NCI-H1694 (cell line): ENCODE data around the gene PEX14.

ENCODE experiments used
- DNase-seq: peaks from one replicate; lab custom pipeline; 2025; lab: John Stamatoyannopoulos, UW

PEX14 gene

DNA sequence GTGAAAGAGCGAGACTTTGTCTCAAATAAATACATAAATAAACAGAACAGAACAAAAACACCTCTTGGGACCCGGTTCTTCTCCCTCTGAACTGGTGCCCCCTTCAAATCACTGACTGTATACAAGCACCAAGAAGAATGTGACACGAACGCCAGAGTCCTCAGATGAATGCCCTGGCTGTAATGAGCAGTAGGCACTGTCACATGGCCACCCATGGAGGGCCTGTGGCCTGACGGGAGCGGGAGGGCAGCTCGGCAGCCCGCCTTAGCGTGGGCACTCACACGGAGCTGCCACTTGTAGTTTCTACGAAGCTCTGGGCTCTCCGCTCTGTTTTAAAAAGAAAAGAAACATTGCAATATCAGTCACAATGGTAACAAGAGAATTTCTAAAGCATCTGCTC, 146.0 kb downstream of the PEX14 start:
- no peak for DNase-seq

DNA sequence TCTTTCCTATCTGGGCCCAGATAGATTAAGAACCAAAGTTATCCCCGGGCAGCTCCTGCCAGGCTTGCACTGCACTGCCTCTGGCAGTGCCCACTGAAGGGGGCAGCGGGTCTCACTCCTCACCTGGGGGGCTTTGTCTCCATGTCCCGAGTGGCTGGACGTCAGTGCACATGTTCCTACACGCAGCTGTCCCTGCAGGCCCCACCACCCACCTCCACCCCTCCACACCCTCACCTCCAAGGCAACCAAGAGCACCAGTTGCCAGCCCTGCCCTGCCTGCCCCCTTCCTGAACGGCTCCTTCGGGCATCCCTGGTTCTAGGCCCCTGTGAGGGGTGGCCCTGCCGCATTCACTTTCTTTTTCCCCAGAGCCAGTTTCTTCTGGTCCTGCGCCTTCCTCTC, 147.2 kb downstream of the PEX14 start:
- DNase-seq, result no peak

DNA sequence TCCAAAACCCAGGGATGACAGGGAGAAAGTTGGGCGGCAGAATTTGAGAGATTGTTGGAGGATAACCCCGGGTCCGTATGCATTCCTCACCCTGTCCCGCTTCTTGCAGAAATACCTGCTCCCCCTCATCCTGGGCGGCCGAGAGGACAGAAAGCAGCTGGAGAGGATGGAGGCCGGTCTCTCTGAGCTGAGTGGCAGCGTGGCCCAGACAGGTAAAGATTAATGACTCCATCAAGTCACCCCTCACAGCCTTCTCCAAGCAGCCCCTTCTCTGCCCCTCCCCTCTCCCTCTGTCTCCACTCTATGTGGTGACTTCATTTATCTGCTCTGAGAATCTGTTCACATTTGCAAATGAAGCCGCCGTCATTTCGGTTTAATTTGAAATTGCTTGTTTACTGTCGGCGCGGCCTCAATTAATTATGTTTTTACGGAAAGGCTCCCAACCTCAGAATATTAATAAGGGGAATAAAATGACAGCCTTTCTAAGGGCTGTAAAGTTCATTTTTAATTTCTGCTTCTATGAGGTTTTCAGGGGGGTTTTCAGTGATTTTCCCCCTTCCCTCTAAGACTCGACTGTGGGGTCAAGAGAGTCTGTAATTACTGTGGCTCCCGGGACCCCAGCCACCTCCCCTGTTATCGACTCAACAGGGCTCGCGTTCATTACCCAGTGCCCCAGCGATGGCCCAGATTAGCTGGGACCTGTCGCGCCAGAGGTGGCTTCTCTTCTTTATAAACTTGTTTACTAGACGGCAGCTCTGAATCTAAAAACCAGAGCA, 148.3 kb downstream of the PEX14 start:
- DNase-seq, result no peak

DNA sequence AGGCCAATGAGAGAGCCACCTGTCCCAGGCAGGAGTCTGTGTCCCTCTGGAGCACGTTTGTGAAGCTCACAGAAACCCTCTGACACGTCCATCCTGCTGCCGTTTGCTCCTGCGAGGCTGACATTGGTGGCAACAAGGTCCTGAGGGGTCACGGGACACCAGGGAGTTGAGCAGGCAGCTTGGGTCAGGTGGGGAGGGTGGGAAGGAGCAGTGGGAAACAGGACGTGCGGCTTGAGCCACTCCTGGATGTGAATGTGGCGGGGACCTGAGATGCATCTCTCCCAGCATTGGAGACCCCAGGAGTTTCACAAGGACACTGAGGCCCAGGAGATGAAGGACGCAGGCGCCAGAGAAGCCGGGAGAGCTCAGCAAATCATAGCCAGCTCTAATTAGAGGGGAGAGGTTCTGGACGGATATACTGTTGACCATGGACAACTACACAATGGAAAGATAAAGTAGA, 149.0 kb downstream of the PEX14 start:
- no peak for DNase-seq

DNA sequence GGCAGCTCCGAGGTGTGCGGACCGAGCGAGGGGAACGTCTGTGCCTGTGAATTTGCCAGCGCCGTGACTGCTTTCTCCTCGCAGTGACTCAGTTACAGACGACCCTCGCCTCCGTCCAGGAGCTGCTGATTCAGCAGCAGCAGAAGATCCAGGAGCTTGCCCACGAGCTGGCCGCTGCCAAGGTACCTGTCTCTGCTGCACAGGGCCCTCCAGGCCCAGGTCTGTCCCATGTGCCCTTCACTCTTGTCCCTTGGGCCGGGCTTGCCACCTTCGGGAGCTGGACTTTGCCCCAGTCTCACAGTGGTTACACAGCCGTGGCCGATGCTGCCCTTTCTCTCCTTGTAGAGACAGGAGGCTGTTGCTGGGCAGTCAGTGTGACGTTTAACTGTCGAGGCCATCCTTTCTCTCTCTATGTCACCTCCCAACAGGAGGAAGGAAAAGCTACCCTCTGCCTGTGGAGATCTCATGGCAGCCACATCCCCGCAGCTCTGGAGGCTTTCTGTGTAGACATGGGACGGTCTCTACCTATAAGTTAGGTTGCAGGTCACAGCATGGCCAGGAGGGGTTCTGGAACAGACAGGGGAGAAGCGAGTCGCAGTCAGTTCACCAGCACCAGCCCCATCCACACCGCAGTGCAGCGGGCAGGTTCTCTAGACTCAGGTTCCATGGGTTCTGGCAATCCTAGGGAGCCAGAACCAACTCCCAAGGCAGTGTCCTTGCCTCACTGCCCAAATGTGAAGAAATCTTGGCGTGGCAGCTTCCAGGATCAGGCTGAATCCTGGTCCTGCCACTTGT, 149.7 kb downstream of the PEX14 start:
- DNase-seq, result no peak

DNA sequence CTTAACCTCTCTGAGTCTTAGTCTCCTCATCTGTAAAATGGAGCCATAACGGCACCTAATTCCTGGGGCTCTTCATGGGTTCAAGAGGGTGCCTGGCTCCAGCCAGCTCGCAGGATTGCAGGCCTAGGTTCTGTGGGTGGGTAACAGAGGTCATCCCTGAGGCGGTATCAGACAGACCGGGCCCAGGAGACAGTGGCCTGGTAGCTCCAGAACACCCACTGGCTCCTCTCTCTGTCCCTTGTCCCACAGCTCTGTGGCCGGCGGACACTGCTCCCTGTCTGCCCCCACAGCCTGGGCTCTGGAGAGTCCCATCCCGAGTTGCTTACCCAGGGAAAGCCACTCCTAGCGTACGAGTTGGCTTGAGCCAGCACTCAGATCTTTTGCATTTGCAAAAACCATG, 150.3 kb downstream of the PEX14 start:
- no peak for DNase-seq

DNA sequence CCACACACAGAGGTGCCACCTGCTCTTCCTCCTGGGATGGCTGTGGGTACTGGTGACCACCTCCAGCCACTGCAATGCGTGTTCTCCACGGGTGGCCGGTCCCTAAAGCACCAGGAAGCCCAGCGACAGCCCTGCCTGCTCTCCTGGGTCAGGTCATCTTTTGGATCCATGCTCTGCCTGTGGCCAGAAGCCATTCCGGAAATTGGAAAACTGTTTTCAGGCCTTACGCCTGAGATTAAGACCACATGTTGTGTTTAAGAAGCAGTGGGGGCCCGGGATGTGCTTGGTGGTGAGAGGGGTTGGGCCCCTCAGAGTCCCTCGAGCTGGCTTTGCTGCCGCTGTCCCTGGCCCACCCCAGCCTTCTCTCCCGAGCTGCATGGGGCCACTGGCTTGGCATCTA, 150.8 kb downstream of the PEX14 start:
- no peak for DNase-seq

DNA sequence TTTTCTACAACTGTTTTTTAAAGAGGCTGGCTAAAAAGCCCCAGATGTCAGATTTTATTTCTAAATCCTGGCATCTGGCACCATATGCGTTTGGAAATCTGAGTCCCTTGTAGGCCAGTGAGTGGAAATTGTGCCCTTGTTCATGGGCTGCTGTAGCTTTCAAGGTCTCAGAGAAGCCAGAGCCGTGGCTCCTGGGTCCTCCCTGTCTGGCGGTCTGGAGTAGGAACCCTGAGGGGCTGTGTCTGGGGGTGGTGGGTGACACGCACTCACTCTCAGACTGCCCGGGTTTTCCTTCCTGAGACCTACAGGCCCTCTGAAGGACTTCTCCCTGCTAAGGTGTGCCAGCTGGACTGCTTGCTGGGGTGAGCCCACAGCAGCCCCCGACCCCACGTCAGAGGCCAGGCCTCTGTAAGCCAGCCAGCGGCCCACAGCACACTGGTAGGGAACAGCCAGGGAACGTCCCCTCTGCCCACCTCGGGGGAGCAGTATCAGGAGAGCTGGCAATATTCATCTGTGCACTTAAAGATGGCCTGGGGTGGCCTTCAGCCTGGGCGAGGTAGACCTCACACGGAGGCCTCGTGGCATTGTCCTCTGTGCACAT, 151.5 kb downstream of the PEX14 start:
- DNase-seq, result peak; percentile 38

DNA sequence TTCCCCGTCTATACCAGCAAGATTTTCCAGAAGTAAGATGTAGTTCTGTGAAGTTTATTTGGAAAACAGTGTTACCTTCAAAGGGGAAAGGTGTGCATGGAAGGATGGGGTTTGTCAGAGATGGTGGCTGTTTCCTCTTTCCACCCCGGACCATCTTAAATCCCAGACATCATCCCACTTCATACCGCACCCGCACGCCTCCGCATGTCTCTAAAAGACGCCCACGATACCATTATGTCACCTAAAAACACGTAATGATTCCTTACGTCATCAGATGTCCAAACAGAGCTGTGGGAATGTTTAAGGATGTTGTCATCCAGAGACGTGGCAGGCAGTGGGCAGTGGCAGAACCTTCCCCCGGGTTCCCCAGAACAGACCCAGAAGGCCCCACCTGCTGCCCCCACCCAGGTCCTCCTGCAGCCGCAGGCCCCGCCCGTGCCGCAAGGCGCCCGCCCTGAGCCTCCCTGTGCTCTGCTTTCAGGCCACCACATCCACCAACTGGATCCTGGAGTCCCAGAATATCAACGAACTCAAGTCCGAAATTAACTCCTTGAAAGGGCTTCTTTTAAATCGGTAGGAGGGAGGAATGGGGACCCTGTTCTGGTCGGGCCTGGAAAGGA, 152.2 kb downstream of the PEX14 start:
- DNase-seq, result no peak

DNA sequence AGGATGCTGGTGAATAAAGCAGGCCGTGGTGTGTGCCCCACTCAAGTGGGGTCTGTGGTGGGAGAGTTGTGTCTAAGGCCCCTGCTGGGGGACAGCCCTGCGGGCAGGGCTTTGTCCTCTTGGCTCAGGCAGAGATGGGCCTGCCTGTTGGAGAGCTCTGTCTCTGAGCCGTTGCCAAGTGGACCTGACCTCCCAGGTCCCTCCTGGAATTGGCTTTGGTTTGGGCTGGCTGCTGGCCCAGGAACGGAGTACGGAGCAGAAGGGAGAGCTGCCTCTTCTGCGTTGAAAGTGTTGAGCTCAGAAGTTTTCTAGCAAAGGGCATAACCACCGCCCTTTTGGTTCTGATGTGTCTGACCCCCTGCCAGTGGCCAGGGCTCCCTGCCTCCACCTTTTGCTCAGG, 153.9 kb downstream of the PEX14 start:
- no peak for DNase-seq

DNA sequence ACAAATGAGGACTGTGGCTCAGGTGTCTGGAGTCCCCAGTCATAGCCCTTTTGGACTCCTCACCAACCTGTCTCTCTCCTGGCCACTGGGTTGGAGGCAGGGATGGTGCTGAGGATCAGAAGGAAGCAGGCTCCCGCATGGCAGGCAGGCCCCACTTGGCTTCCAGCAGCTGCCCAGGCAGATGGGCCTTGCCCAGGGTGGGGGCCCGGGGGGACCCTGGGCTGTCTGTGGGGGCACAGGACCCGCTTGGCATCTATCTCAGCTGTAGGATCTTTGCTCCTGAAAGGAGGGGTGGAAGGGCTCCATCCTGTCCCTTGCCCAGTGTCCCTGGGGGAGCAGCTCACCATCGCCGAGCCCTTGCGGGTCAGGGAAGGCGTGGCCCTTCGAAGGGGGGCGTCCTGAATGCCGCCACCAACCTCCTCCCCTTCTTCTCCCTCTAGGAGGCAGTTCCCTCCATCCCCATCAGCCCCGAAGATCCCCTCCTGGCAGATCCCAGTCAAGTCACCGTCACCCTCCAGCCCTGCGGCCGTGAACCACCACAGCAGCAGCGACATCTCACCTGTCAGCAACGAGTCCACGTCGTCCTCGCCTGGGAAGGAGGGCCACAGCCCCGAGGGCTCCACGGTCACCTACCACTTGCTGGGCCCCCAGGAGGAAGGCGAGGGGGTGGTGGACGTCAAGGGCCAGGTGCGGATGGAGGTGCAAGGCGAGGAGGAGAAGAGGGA, 154.5 kb downstream of the PEX14 start:
- DNase-seq, result no peak

DNA sequence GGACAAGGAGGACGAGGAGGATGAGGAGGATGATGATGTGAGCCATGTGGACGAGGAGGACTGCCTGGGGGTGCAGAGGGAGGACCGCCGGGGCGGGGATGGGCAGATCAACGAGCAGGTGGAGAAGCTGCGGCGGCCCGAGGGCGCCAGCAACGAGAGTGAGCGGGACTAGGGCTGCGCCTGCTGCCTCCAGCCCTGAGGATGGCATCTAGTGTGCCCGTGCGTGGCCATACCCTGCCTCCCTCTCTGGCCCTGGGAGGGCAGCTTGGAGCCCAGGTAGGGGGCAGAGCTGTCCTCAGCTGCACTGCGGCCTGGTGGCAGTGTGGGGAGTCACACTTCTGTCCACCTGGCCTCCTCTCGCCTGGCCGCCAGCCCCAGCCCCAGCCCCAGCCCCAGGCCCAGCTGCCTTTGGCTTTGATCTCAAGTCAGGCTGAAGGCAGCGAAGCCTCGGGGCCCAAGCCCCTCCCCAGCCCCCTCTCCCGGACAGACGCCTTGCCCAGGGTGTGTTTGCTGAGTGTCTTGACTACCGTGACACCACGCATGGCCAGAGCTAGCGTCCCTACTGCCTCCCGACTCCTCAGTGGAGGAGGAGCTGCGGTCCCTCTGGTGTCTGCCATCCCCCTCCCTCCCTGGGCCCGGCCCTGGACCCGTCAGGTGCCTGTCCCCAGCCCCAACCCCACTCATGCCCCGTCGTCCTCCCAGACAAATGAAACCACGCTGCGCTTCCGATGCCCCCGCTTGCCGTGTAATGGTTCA, 155.2 kb downstream of the PEX14 start:
- no peak for DNase-seq

DNA sequence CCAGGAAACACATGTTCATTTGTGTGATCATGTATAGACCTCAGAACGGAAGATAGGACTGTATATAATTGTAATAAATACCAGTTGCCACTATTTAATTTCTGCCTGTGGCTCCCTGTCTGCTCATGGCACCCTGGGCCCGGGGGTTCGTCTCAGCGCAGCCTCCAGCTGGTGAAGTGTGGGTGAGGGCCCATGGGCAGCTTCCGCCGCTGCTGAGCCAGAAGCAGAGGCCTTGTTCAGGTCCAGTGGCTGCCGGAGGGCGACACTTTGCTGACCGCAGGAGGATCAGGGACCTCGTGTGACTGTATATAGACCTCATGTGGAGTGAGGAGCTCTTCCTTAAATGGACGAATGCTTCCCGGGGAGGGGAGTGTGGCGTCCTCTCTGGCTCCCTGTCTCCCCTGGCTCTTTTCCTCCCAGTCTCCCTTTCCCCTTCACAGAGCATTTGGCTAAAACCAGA, 155.9 kb downstream of the PEX14 start:
- DNase-seq, result no peak

DNA sequence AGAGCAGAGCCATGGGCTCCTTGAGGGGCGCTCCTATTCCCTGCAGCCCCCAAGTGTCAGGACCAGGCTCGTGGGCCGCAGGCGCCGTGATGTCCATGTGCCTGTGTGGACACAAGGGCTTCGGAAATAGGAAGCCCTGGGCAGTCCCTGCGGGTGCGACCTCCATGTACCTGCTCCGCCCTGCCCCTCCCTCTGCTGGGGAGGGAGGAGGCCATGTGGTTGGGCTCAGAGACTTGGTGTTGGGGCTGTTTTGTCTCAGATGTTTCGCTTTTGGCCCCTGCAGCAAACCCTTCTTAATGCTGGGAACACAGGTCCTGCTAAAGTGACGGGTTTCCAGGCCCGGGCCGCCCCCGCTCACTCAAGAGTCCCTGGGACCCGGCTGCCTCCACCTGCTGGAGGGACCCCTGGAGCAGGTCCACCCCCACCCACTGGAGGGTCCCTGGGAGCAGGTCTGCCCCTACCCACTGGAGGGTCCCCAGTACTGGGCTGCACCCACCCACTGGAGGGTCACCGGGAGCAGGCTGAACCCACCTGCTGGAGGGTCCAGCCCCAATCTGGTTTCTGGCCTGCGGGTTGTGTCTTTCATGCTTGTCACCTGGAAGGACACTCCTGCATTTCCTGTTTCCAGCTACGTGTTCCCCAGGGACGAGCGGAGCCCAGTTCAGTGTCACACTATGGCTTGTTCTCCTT, 156.5 kb downstream of the PEX14 start:
- no peak for DNase-seq

DNA sequence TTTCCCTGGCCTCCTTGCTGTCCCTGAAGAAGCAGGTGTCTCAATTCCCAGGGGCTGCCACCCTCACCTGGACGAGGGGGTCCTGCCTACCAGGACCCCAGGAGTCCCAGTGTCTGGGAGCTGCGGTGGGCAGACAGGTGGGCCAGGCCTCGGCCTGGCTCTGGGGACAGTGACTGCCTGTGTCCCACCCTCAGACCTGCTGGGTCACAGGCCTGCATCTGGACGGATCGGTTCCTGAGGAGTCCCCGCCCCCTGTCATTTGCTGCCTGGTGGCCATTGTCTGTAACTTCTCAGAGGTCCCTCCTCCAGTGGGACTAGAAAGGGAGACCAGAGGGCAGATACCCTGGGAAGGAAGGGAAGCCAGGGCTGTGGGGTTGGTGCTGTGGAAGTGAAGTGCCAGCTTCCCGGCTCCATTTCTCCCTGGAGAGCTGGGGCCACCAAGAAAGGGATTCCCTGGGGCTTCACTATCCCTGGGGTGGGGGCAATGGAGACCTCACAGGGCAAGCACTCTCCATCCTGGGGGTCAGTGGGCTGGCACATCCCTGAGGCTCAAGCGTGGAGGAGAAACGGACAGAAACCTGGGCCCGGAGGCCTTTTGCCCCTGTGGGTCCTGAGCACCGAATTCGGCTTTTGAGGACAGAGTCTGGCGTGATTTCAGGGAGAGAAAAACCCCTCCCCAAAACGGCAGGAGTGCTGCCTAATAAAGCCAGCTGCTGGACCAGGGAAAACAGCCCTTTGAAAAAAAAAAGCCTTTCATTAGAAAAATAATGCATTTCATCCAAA, 157.3 kb downstream of the PEX14 start:
- no peak for DNase-seq

DNA sequence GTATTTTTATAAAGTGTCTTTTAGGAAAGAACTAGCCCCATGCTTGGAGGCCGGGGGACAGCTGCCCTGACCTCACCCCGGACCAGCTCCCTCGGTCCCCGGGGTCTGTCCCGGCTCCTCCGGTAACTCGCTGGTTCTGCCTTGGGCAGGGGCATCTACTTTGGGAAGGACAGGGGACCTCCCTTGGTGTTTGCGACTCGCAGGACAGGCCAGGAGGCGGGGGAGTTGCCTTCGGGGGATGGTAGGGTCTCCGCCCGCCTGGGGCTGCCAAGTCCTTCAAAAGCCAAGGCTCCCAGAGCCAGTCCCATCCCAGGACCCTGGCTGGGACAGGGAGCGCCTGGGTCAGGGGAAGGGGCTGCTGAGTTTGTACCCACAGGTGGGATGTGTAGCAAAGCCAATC, 157.9 kb downstream of the PEX14 start:
- DNase-seq, result no peak

DNA sequence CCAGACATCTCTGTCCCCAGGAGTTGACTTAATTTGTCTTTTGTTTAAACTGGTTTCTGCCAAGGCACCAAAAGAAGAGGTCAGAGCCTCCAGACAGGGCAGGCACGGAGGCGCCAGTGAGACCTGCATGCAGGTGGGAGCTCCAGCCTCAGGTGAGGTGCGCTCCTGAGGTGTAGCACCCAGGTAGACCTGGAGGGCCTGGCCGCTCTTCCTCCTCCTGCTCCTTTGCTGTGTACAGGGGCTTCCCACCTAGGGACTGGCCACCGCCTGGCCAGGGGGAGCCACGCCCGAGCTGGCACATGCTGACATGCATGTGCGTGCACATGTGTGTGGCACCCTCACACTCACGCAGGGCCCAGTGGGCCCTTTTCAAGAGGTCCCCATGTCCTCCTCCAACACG, 158.7 kb downstream of the PEX14 start:
- DNase-seq, result no peak

DNA sequence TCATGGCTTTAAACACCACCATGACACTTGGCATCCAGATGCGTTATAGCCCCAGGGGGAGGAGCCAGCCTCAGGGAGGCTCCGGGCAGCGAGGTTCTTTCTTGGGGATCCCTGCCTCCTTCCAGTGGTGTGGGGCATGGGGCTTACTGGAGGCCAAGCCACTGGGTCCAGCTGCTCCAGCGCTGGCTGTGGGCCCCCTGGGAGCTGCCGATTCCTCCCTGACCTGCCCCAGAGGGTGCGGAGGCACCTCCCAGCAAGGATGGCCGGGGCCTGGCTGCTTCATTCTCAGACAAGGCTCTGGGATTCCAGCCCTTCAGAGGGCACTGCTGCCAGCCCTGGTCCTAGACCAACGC, 159.3 kb downstream of the PEX14 start:
- DNase-seq, result no peak

DNA sequence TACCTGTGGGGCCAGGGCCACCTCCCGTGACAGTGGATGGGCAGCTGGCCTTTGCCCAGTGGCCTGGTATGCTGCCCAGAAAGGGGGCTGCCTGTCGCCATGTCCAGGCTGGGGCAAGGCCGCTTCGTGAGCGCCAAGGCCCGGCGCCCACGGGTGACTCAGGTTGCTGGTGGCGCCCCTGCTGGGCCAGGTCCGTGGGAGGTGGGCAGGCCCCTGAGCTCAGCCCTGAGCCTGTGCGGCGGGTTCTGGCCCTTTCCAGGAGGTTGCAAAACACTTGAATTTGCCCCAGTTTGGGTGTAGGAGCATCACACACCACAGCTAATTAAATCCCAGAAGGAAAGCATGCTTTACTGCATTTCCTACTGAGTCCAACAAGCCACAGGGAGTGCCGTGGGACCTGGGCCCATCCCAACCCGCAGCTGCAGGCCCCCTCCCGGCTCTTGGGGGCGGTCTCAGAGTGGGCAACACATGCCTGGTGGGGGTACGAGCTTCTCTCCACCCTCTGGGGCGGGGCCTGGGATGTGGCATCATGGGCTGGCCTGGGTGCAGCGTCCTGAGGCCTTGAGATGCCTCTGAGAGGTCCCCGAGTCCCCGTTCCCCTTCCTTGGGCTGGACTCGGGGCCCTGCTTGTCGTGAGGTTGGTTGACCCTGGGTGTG, 159.8 kb downstream of the PEX14 start:
- DNase-seq, result no peak
